Endometrium (tissue), 2 donors: ENCODE results near the gene PGBD5.

ENCODE experiments used
- FAIRE-seq: peaks from 2 replicates; lab custom pipeline; 2012; peaks lifted over from hg19 to GRCh38; lab: Jason Lieb, UNC
- donor health status: control.
- donor health status: control.

Gene PGBD5

GRCh38 chr1:230321741-230322420, 104.3 kb downstream of the PGBD5 start:
- FAIRE-seq, result no peak

GRCh38 chr1:230321341-230321740, 104.8 kb downstream of the PGBD5 start:
- no peak for FAIRE-seq

- no peak for FAIRE-seq
These were observed 105.3 kb downstream of the PGBD5 start for GRCh38 chr1:230320804-230321203.

- FAIRE-seq, result no peak
These were observed 107.0 kb downstream of the PGBD5 start for GRCh38 chr1:230319014-230319747.

- no peak for FAIRE-seq
These were observed 108.0 kb downstream of the PGBD5 start for GRCh38 chr1:230317823-230318819.

- FAIRE-seq, result no peak
These were observed 109.0 kb downstream of the PGBD5 start for GRCh38 chr1:230316864-230317745.

- no peak for FAIRE-seq
These were observed 111.0 kb downstream of the PGBD5 start for GRCh38 chr1:230315099-230315498.

- no peak for FAIRE-seq
These were observed 112.0 kb downstream of the PGBD5 start for GRCh38 chr1:230314142-230314470.

- no peak for FAIRE-seq
These were observed 112.5 kb downstream of the PGBD5 start for GRCh38 chr1:230313453-230314141.

GRCh38 chr1:230312676-230313075, 113.5 kb downstream of the PGBD5 start:
- FAIRE-seq, result no peak

GRCh38 chr1:230310381-230311163, 115.6 kb downstream of the PGBD5 start:
- FAIRE-seq, result peak; percentile 62

GRCh38 chr1:230309646-230310177, 116.4 kb downstream of the PGBD5 start:
- no peak for FAIRE-seq

- FAIRE-seq, result no peak
These were observed 117.3 kb downstream of the PGBD5 start for GRCh38 chr1:230308821-230309220.

- FAIRE-seq, result no peak
These were observed 118.1 kb downstream of the PGBD5 start for GRCh38 chr1:230308039-230308438.

- FAIRE-seq, result no peak
These were observed 118.9 kb downstream of the PGBD5 start for GRCh38 chr1:230307213-230307612.

- no peak for FAIRE-seq
These were observed 120.0 kb downstream of the PGBD5 start for GRCh38 chr1:230306169-230306568.

- FAIRE-seq, result no peak
These were observed 122.3 kb downstream of the PGBD5 start for GRCh38 chr1:230303822-230304221.

- no peak for FAIRE-seq
These were observed 123.1 kb downstream of the PGBD5 start for GRCh38 chr1:230303069-230303468.

- no peak for FAIRE-seq
These were observed 124.3 kb downstream of the PGBD5 start for GRCh38 chr1:230301822-230302221.

GRCh38 chr1:230301322-230301721, 124.8 kb downstream of the PGBD5 start:
- no peak for FAIRE-seq
